ENCODE measurements around the gene LRRIQ3.

- TF ChIP-seq CTCF (IDR thresholded peaks at IDR 0.05; ENCODE audit: extremely low read depth in 1 of 2, insufficient read depth in 1 of 2, low read depth in 1 of 2, low read length in 2 of 2) (no peak), EZH2 (IDR thresholded peaks at IDR 0.05; ENCODE audit: borderline replicate concordance, low read depth, low read length, severe bottlenecking) (no peak), POLR2AphosphoS5 (IDR thresholded peaks at IDR 0.05; ENCODE audit: insufficient read depth, low read depth, low read length) (no peak), POLR2A (IDR thresholded peaks at IDR 0.05; ENCODE audit: low read depth, low read length) (no peak), GATA2 (IDR thresholded peaks at IDR 0.05; ENCODE audit: insufficient read depth, insufficient read length, low read depth, low read length) (no peak), FOS (IDR thresholded peaks at IDR 0.05; ENCODE audit: borderline replicate concordance, insufficient read depth, low read length) (no peak)
- TF ChIP-seq, protein P1, sequence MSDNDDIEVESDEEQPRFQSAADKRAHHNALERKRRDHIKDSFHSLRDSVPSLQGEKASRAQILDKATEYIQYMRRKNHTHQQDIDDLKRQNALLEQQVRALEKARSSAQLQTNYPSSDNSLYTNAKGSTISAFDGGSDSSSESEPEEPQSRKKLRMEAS (IDR thresholded peaks at IDR 0.05; ENCODE audit: insufficient read depth, insufficient read length), result no peak
Observed at GRCh38 chr1:74012583-74012982, 185.4 kb downstream of the LRRIQ3 start.
